Upper lobe of right lung (tissue), 1 donor: ENCODE results near the gene RPL18. TPM values are rescaled to one million over a fixed set of nuclear protein-coding genes. Genes with fewer than 3 reads are reported as not detected.

Experiments
- ATAC-seq: fragments of 200-7000 bp; cut with Tn5 transposase; one replicate; pipeline ENCODE4 v1.9.1; 2020; ENCODE audit warnings: mild to moderate bottlenecking, moderate library complexity
- DNase-seq: peaks from one replicate; pipeline ENCODE4 v3.0.0-alpha.2; 2020
- H3K27ac ChIP-seq: fragments of 200-600 bp; one replicate; pipeline ENCODE4 v1.8.0; 2022
- H3K27me3 ChIP-seq: fragments of 200-600 bp; one replicate; pipeline ENCODE4 v1.8.0; 2022; ENCODE audit warnings: mild to moderate bottlenecking
- H3K36me3 ChIP-seq: fragments of 200-600 bp; one replicate; pipeline ENCODE4 v1.8.0; 2022
- H3K4me1 ChIP-seq: fragments of 200-600 bp; one replicate; pipeline ENCODE4 v1.8.0; 2022
- H3K4me3 ChIP-seq: fragments of 200-600 bp; one replicate; pipeline ENCODE4 v1.8.0; 2022; ENCODE audit warnings: mild to moderate bottlenecking
- H3K9me3 ChIP-seq: fragments of 200-600 bp; one replicate; pipeline ENCODE4 v1.8.0; 2022
- intact Hi-C: fragments of 100-400 bp; cut with DNase I; formaldehyde crosslinking; loops from one replicate; pipeline ENCODE4 v1.11.0; 2022
- total RNA-seq: library from RNA; stranded (reverse); fragmentation: NEBNext Ultra II Directional; extraction: Animal tissue kit (Norgen Biotek cat#: 25700); gene quantifications from one replicate; pipeline ENCODE4 v1.2.1, GENCODE V29; 2021
- TF ChIP-seq, protein P1 (sequence below): fragments of 200-600 bp; IDR thresholded peaks from one replicate; pipeline ENCODE4 v1.8.0; 2022; ENCODE audit warnings: antibody characterized with exemption
- donor health status: DM: no; HTN: yes; CAD: no; lungs with severe emphysema.

The RPL18 gene
- total RNA-seq, 1 donor from 2014 or later: 1,025 TPM

DNA sequence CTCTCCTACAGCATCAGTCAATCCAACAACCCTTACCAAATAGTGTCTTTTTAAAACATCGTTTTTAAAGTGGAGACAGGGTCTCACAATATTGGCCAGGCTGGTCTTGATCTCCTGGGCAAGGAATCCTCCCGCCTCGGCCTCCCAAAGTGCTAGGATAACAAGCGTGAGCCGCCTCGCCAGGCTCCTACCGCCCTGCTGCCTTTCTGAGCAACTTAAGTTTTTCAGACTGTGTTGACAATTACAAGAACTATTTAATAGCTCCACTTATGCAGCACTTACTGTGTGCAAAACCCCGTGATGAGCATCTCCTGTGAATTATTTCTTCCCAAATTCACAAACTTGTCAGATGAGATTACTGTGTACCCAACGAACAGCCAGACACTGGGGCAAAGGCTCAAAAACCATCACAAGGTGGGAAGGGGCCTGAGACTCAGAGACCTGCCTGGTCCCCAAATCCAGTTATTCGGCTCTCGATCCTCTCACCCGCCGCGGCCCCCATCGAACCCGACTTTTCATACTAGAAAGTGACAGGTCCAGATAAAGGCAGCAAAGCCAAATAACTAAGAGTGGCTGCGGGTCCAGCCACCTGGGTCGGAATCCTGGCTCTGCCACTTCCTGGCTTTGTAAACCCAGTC is 581 bp downstream of the RPL18 start:
- intact Hi-C loops: no loop called here
- Histone ChIP-seq H3K27me3 (no peaks in the 10 kb centered on the region), H3K9me3 (no peaks in the 10 kb centered on the region), H3K27ac (peak overlapping the region; percentile 93), H3K4me3 (peak overlapping the region; percentile 90), H3K36me3 (peaks cover 30% of the 10 kb centered on the region), H3K4me1 (peaks cover 30% of the 10 kb centered on the region)
- ATAC-seq (no peak), DNase-seq (no peak)
- TF ChIP-seq, protein P1, sequence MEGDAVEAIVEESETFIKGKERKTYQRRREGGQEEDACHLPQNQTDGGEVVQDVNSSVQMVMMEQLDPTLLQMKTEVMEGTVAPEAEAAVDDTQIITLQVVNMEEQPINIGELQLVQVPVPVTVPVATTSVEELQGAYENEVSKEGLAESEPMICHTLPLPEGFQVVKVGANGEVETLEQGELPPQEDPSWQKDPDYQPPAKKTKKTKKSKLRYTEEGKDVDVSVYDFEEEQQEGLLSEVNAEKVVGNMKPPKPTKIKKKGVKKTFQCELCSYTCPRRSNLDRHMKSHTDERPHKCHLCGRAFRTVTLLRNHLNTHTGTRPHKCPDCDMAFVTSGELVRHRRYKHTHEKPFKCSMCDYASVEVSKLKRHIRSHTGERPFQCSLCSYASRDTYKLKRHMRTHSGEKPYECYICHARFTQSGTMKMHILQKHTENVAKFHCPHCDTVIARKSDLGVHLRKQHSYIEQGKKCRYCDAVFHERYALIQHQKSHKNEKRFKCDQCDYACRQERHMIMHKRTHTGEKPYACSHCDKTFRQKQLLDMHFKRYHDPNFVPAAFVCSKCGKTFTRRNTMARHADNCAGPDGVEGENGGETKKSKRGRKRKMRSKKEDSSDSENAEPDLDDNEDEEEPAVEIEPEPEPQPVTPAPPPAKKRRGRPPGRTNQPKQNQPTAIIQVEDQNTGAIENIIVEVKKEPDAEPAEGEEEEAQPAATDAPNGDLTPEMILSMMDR: no peak

DNA sequence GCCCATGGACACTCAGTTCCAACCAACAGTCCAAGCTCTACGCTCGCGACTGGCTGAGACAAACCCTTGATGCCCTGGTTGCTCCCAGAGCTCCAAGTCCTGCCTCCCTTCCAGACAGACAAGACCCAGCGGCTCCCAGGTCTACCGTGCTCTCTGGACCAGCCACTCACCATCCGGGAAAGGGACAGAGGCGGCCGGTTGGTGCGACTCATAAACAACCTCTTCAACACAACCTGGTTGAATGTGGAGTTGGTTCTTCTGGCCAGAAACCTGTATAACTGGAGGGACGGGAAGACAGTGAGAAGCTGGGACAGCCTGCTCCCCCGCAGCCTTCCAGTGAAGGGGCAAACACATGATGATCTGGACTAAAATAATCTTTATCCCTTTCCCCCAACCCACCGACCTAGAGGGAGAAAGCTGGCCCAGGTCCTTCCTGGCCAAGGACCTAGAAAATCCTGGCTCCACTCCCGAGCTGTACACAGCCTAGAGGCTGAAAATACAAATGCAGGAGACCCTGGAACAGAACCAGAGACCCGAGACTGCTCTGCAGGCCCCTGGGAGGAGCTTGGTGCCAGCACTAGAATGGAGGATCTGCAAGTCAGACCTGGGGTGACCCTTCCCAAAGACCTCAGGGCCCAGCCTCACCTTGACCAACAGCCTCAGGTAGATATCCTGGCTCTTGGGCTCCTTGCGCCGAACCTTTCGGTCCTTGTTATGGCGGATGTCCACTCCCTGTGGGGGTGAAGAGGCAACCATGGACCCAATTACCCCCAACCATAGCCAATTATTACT is 1.6 kb downstream of the RPL18 start:
- no peaks in the 10 kb centered on the region for H3K27me3 ChIP-seq
- no peak for DNase-seq
- peaks cover 30% of the 10 kb centered on the region for H3K36me3 ChIP-seq
- H3K27ac ChIP-seq: peak overlapping the region; percentile 93
- H3K9me3 ChIP-seq: no peaks in the 10 kb centered on the region
- TF ChIP-seq, protein P1: no peak
- ATAC-seq: no peak
- intact Hi-C loops: no loop called here
- H3K4me3 ChIP-seq: peak overlapping the region; percentile 90
- peaks cover 27% of the 10 kb centered on the region for H3K4me1 ChIP-seq

DNA sequence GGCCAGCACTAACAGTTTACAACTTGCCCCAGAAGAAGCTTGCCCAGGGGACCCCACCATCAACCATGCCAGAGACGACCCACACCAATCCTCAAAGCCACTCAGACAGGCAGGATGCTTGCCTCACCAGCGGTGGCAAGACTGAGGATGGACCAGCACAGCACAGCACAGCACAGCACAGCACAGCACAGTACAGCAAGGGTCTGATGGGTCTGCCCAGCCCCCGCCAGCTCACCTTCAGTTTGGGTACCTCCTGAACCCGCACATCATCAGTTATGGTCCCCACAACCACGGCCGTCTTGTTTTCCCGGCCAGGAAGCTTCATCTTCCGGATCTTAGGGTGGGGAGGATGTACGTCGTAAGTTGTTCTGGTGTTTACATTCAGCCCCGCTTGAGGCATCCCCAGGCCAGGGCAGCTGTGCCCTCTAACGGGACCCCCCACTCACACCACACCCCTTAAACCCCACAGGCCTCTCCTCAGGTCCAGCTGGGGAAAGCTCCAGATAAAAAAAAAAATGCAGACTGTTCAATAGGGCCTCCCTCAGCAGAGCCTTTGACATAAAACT is 2.4 kb downstream of the RPL18 start:
- ATAC-seq: no peak
- intact Hi-C loops: no loop called here
- Histone ChIP-seq H3K4me1 (peaks cover 27% of the 10 kb centered on the region), H3K27ac (peak overlapping the region; percentile 11), H3K9me3 (no peaks in the 10 kb centered on the region), H3K27me3 (no peaks in the 10 kb centered on the region), H3K36me3 (peaks cover 30% of the 10 kb centered on the region), H3K4me3 (peak overlapping the region; percentile 90)
- no peak for DNase-seq
- TF ChIP-seq, protein P1: no peak

DNA sequence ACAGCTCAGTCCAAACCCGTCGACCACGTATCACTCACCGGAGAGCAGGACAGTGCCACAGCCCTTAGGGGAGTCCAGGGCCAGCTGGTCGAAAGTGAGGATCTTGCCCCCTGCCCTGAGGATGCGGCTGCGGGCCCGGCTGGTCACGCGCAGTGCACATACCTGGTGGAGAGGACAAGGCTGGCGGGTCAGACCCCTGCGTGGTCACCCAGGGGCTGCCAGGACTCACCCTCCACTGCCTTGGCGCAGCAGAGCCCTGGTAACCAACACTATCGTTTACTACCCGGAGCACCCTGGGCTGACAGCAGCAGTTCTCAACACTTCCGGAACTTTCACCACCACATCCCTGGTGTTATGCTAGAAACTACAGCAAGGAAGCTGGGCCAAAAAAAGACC is 2.9 kb downstream of the RPL18 start:
- no peaks in the 10 kb centered on the region for H3K9me3 ChIP-seq
- peaks cover 30% of the 10 kb centered on the region for H3K36me3 ChIP-seq
- ATAC-seq (no peak), DNase-seq (no peak)
- no peak overlapping the region for H3K4me3 ChIP-seq
- intact Hi-C loops: no loop called here
- H3K4me1 ChIP-seq: peaks cover 27% of the 10 kb centered on the region
- TF ChIP-seq, protein P1: no peak
- H3K27me3 ChIP-seq: no peaks in the 10 kb centered on the region
- H3K27ac ChIP-seq: peak overlapping the region; percentile 65

DNA sequence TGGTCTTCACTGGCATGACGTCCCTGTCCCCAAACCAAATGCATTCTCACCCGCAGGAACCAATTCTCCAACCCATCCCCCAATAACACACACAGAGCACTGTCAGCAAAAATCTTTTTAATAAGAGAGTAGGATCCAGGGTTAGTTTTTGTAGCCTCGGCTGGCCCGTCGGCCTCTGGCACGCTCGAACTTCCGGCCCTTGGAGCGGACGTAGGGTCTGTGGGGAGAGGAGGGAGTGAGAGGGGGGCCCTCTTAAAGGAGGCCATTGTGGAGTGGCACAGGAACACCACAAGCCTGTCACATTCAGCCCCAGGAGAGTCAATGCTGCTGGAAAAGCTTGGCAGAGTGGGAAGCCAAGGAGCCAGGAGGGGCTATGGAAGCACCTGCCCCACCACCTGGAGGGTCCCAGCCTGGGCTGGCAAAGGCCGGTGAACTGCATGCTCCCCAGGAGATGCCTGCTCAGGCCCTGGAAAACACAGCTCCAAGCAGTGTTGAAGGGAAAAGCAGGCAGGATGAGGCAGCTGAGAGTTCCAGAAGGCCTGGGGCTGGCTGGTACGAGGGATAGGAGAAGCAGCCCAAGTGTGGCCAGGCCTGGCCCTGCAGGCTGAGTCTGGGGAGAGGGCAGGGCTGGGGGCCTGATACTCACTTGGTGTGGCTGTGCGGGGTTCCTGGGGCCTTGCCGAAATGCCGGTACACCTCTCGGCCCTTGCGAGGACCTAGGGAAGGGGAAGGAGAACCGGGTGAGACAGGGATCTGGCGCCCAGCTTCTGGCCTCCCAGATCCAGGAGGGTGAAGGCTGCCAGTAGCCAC is 3.5 kb downstream of the RPL18 start:
- peak overlapping the region; percentile 65 for H3K27ac ChIP-seq
- peaks cover 30% of the 10 kb centered on the region for H3K36me3 ChIP-seq
- no peaks in the 10 kb centered on the region for H3K9me3 ChIP-seq
- H3K4me1 ChIP-seq: peaks cover 27% of the 10 kb centered on the region
- H3K4me3 ChIP-seq: no peak overlapping the region
- H3K27me3 ChIP-seq: no peaks in the 10 kb centered on the region
- TF ChIP-seq, protein P1: no peak
- DNase-seq (no peak), ATAC-seq (no peak)
- intact Hi-C loops: no loop called here
